HL-60/S4 (cell line): ENCODE data around the gene LRP1.

Experiments used
- in situ Hi-C: fragments of 300-500 bp; cut with MboI; formaldehyde crosslinking; loops from 2 replicates; pipeline ENCODE4 v1.14.3; 2022; ENCODE audit warnings: low sequenced_read_pairs

Gene LRP1

DNA sequence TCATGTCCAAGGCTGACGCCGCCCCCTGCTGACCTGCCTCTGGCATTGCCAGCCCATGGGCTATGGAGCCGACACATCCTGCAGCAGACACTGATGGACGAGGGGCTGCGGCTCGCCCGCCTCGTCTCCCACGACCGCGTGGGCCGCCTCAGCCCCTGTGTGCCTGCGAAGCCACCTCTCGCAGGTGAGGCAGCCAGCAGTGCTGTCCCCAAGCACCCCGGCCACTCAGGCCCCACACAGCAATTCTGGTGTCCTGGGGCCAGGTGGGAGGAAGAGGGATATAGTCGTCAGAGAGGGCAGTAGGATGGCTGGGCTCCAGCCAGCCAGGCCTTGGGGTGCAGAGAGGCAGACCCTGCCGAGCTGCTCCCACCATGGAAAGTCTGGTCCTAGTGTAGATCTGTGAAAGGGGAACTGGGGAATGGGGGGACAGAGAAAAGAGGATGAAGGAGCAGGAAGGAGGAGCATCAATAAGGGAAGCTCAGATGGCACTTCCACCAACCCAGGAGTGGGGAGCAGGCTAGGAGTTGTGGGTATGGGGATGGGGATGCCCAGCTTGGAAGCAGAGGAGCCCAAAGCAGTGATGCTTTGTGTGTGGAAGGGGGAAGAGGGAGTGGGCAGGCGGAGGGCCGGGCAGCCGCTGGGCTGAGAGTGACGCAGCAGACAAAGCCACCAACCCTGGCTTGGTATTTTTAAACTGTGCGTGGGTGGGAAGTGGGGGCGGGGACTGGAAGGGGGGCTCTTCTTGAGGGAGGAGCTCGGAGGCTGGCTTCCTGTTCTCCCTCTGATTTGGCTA lies 34.7 kb upstream of the LRP1 start:
- in situ Hi-C loops, result no loop called here

DNA sequence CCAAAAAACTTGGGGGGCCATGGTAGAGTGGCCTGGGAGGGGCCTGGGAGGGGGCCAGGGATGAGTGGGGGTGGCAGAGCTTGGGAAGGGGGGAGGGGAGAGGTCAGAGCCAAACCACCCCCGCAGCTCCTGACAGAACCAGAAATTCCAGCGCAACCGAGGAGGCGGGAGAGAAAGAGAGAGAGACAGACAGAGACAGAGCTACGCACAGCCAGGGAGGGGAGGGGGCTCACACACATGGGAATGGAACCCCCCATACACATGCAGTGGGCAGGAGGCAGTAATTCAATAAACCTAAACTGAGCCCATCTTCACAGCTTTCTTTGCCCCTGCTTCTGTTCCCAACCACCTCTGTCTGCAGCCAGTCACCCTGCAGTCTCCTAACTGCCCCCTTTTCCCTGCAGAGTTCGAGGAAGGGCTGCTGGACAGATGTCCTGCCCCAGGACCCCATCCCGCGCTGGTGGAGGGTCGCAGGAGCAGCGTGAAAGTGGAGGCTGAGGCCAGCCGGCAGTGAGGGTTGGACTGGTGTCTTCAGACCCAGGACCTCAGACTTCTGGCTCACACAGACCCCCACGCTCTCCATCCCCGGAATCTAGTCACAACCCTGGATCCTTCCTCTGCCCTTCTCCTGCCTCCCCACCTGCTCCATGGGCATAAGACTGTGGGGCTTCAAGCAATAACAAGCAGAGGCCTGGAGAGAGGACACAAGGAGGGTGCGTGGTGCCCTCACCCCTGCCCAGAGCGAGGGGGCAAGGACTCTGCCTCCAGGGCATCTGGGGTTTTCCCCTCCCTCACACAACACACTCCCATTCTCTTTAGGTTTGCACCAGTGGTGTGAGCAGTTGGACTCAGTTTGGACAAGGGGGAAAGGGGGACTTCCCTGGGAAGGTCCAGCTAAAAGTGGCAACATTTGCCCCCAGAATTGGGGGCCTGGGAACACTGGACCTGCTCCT lies 33.8 kb upstream of the LRP1 start:
- in situ Hi-C loops, result no loop called here

DNA sequence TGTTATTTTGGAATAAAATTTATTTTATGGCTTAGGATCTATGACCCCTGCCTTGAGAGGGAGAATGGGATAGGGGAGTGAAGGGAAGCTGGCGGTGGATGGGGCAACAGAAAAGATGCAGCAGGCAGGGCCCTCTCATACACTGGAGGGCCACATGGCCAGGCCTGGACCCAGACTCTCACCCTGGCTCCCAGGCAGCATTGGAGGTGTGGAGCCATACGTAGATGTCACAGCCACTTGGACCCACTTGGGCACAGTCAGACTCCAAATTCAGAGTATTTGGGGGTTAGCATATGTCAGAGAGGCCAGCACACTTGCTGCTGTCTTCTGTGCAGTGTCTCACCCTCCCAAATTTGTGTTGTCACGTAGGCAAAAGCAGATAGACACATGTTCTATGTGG lies 32.8 kb upstream of the LRP1 start:
- in situ Hi-C loops, result no loop called here

DNA sequence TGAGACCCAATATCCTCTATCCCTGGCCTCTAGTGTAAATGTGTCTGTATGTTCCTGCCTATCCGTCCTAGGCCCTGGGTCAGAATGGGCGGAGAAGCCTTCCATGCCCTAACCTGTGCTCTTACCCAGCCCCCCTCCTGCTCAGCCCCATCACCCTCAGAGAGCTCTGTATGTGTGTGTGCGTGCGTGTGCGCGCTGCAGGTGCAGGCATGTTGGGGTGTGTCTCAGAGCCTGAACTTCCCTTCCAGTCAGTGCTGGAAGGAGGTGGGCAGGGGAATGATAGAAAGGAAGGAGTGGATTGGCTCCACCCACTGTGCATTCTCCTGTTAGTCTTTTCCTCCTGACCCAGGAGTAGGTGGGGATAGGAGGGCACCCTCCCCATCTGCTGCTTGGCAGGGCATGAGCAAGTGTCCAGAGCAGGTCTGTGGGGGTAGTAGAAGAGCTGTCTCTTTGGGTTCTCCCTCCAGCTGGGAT lies 32.1 kb upstream of the LRP1 start:
- in situ Hi-C loops, result no loop called here

DNA sequence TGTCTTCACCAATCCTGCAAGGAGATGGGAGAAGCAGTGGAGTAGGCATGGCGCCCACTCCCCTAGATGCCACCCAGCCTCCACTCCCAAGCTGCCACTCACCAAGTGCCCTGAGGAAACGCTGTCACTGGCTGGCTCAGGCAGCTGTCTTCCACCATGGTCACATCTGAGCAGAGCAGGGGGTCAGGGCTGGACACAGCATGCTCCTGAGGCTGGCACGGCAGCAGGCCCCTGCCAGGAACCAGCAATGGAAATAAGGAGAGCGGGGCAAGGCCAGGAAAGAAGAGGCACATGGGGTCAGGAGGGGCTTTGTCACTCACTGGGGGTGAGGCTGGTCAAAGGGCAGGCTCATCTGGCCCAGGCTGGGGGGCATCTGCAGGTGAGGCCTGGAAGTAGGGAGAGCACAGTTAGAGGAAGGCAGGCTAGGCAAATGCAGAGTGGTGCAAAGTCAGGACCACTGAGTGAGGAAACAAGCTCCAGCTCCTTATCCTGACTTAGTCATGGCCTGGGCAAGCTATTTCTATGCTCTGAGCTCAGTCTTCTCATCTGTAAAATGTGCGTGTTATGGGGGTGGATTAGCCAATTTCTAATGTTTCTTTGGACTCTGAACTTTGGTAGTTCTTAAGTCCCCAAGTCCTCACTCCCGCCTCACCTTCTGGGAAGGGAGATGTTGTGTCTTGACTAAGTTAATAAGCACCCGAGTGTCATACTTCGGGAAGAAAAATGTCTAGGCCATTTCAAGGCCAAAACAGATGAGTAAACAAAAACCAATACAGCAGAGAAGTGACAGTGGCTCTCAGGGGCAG lies 31.3 kb upstream of the LRP1 start:
- in situ Hi-C loops, result no loop called here

DNA sequence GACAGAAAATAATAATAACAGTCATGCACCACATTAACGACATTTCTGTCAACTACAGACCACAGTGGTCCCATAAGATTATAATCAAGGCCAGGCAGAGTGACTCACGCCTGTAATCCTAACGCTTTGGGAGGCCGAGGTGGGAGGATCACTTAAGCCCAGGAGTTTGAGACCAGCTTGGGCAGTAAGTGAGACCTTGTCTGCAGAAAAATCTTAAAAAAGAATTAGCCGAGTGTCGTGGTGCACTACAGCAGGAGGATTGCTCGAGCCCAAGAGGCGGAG lies 30.8 kb upstream of the LRP1 start:
- in situ Hi-C loops, result no loop called here

DNA sequence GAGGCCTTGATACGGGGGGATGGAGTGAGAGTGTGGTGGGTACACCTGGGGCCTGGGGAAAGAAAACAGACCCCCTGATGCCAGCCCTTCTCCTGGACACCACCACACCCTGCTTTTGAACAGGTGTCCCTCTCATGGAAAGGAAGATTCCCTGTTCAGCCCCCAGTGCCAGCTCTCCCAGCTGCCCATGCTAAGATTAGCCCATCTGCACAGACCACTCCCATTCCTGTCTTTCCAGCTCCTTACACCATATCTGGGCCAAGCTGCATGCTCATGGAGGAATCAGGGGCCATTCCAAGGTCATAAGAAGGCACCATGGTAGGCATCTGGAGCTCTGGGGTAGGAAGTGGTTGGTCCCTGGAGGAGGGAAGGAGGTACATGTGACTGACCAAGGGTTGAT lies 29.7 kb upstream of the LRP1 start:
- in situ Hi-C loops, result no loop called here

DNA sequence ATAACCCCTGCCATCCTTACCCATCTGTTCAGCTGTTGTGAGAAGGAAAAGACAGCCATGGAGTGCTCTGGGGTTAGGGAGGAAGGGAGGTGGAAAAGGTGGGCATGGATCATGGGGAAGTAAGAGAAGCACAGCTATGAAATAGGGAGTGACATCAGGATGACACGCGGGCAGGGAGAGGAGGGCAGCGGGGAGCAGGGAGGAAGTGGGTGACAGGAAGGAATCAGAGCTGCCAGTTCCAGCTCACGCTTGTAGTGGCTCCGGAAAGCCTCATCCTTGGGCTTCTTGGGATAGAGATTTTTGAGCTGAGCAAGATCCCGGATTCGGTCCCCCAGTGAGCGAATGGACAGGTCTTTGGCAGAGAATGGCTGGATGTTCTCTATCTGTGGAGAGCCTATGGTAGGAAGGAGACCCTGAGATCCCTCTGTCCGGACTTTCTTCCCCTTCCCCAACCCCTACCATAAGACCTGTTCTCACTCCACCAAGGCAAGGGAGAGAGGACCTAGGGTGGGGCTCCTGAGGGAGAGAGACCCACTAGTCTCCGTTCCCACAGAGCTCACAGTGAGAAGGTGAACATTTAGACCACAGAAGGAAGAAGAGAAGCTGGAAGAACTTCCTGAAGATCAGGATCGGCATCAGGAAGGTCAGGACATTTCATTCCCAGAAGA lies 29.1 kb upstream of the LRP1 start:
- in situ Hi-C loops, result no loop called here

DNA sequence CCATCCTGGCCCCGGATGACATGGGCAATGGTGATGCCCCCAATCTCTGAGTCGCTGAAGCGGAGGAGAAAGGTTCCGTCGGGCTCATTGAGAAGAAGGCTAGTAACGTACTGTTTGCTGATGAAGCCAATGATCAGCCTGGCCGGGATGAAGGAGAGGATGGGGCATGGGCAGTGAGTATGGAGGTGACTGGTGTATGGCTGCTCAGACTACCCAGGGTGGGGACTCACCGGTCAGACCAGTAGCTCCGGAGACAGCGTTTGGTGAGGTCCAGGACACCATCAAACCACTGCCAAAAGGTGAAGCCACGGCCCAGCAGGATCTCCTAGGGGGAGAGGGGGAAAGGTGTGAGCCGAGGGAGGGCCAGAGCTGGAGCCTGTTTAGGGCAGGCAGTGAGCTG lies 28.5 kb upstream of the LRP1 start:
- in situ Hi-C loops, result loop anchor here (25.0 kb wide), 1 partner anchor 337 kb away; the partner anchor contains the start of genes HSD17B6 and PRIM1

DNA sequence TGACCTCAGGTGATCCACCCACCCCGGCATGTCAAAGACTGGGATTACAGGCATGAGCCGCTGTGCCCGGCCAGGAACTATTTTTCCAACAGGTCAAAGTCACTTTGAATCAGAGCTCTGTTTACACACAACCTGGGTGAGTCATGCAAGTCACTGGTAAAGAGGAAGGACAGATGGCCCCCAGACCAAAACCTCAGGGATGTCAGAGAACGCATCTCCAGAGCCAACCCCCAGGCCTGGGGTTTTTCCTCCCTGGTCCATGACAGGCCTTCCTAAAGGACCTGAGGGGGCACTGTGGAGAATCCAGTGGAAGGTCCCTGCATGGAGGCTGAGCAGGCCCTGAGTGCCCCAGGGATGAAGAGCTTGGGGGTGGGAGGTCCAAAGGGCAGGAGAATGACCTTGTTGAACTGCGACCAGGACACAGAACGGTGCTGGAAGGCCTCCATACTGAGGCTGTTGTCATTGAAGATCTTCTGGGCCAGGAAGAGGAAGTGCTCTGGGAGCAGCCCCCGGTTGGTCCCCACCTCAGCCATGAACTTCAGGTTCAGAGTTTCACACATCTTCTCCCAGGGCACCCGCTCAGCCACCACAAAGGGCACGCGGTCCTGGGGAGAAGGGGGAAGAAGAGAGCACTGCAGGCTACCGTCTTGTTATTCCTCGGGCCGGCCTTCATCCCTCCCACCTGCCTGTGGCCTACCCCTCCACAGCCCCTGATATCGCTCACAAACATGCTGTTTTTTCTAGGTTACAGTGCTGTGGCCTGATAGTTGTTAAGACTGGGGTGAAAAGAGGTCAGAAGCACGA lies 26.2 kb upstream of the LRP1 start:
- in situ Hi-C loops, result loop anchor here (25.0 kb wide), 1 partner anchor 340 kb away; the partner anchor contains the start of genes HSD17B6 and PRIM1

DNA sequence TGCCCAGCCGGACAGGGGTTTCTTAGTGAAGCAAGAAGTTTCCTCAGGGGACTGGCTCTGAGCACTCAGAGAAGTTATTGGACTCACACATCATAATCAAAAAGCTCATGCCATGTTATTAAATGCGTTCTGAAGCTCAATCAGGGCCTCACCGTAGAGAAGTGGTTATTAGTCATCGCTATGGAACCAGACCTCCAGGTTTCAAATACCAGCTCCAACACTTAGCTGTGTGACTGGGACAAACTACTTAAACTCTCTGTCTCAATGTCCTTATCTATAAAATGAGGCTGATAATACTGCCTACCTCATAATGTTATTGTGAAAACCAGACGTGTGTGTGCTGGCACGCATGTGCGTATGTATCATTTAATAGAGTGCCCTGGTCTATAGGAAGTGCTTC lies 24.4 kb upstream of the LRP1 start:
- in situ Hi-C loops, result loop anchor here (25.0 kb wide), 1 partner anchor 342 kb away; the partner anchor contains the start of genes HSD17B6 and PRIM1

DNA sequence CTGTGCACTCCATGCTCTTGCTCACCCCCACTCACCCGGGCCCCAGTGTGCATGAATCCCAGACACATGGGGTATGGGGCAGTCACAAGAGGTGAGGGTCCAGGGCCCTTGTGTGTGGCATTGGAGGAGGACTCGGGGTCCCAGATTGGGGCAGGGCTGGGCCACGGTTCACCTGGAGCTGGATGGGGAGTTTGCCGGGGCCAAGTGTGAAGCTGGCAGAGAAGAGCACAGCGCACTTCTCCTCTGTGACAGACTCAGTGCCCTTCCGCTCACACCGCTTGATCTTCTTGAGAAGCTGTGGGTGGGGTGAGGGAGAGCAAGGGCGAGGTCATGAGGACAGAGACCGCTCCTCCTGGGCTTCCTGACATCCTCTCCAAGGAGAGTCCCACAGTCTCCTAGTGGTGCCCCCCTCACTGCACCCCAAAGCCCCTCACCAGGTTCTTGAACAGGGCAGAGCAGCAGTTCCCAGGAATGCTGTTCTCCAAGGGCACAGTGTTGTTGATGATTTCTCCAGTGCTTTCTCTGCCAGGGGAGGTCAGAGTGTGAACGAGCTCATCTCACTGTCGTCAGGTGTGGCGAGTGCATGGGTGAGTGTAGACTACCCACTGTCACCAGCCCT lies 23.9 kb upstream of the LRP1 start:
- in situ Hi-C loops, result loop anchor here (25.0 kb wide), 1 partner anchor 342 kb away; the partner anchor contains the start of genes HSD17B6 and PRIM1

DNA sequence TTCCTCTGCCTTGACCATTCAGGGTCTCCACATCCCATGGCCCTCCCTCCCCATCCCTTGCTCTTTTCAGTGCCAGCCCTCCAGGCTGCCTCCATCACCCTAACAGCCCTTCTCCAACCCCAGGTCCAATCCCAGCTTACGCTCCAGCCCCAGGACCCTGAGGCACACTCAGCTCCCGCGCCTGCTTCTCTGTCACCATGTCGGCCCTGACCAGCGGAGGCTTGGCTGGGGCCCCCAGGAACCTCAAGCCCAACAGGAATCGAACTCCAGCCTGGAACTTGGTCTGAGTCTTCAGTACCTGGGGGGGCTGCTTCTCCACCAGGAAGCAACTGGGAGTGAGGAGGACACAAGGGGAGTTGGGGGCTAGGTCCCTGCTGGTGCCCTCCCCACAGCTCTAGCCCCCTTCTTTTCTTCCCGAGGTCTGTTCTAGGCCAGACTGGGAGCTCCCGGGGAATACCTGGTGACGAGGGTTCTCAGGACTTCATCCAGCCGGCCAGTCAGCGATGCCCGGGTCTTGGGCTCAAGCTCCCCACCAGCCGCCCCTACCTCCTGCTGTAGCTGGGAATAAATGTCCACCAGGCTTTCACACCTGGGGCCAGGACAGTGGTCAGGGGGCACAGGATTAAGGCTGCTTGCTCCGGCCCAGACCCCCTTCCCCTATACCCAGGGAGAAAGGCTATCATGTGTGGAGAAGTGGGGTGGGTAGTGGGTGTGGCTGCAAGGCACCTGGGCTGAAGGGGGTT lies 23.1 kb upstream of the LRP1 start:
- in situ Hi-C loops, result loop anchor here (25.0 kb wide), 1 partner anchor 343 kb away; the partner anchor contains the start of genes HSD17B6 and PRIM1

DNA sequence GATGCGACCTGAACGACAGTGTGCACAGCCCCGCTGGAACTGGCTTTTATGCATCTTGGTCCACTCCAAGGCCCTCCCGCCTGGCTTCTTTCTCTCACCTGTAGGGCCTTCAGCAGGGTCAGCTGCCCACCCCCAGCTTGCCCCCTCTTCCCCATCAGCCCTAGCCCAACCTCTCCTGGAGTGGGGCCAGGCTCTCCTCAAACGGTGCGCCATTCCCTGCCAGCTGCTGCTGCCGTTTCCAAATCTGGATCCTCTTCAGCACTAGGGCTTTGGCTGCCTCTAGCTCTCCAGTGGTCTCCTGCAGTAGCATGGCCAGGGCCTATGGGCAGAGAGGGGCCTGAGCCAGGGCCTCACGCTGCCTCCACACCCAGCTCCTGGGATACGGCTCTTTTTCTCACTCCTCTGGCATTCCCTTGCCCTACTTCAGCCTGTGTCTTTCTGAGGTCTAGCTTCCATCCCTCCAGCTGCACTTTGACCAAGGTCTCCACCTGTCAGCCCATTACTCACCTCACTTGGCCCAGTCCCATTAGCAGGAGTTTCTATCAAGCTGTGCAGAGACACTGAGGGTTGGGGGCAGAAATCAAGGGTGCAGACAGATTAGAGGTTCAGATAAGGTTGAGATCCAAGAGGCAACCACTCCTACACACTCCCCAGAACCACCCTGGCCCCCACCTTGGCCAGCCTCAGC lies 22.1 kb upstream of the LRP1 start:
- in situ Hi-C loops, result loop anchor here (25.0 kb wide), 1 partner anchor 344 kb away; the partner anchor contains the start of genes HSD17B6 and PRIM1

DNA sequence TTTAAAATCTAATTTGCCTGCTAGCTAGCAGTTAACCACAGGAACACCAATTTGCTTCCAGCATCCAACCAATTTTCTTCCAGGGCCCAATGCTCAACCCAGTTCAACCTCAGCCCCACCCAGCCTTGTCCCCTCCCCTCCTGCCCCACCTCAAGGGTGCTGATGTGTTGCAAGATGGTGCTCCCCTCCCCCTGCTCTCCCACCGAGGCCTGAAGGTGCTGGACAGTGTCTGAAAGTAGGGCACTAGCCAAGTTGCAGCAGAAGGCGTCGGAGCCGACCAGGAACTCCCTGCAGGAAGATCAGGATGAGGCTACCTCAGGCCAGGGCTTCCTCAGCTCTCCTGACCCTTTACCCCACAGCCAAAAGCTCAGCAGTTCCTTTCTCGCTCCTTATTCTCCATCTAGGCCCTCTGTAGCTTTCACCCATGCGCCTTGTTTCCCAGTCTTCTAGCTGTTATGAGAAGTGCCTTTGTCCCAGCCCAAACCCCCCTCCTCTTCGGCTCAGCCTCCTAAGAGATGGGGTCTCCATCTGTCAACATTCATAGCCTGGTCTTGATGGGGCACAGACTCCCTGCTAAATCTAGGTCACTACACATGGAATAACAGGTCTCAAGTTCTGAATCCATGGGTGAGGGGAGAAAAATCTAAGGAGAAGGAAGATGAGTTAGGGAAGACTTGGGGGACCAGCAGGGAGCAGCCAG lies 20.7 kb upstream of the LRP1 start:
- in situ Hi-C loops, result loop anchor here (25.0 kb wide), 1 partner anchor 345 kb away; the partner anchor contains the start of genes HSD17B6 and PRIM1

DNA sequence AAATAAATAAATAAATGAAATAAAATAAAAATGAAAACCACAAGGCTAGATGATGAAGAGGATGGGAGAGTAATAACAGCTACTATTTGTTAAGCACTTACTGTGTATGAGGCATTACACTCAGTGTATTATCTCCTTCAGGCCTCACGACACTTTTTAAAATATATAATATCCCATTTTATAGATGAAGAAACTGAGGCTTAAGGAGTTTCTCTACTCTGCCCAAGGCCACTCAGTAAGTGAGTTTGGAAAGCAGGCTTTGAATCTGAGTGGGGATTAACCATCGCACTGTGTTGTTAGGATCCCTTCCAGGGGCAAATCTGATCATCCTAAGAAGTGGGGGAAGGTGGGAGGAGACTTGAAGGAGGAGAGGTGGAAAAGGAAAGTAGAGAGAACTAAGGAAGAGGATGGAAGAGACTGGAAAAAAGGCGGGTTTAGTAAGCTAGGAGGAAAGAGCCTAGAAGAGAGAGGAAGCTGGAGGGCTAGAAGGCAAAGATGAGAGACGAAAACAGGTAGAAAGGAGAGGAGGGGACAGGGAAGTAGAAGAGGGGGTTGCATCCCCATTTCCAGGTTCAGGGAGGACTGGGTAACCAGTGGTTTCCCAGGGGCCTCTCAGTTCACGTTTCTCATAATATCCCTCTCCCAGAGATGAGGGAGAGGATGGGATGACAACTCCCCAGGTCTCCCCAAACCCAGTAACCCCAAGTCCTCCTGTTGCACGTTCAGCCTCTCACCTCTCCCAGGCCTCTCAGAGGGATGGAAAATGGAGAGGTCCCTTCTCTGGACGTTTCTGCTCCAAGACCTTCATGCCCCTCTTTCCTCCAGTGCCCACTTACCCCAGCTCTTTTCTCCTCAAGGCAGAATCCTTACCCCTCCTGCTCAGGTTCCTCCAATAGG lies 18.8 kb upstream of the LRP1 start:
- in situ Hi-C loops, result loop anchor here (10.0 to 25.0 kb wide), 2 partner anchors 95 to 347 kb away; partner anchors contain the start of genes HSD17B6, PRIM1 and TAC3
